NCI-H2196 treated with DMSO at 0.1 percent for 48 hours (cell line): ENCODE data around the gene MAPK4.
"Not testable (repeated sequence)": the region's sequence is repeated elsewhere in the genome, so short reads cannot be mapped to it uniquely, and the experiment has no call there.

Experiments used
- DNase-seq: peaks from one replicate; lab custom pipeline; 2025; ENCODE audit not compliant: unreplicated experiment; lab: John Stamatoyannopoulos, UW

The MAPK4 gene

GRCh38 chr18:50749421-50749820 lies 189.5 kb downstream of the MAPK4 start:
- DNase-seq: no peak

GRCh38 chr18:50749945-50750344 lies 190.1 kb downstream of the MAPK4 start:
- DNase-seq: no peak

GRCh38 chr18:50750546-50750945 lies 190.7 kb downstream of the MAPK4 start:
- no peak for DNase-seq

- no peak for DNase-seq
Observed at GRCh38 chr18:50751490-50751889, 191.6 kb downstream of the MAPK4 start.

- DNase-seq: no peak
Observed at GRCh38 chr18:50751947-50752346, 192.1 kb downstream of the MAPK4 start.

- no peak for DNase-seq
Observed at GRCh38 chr18:50753311-50753710, 193.4 kb downstream of the MAPK4 start.

GRCh38 chr18:50754297-50754696 lies 194.4 kb downstream of the MAPK4 start:
- DNase-seq: no peak

- no peak for DNase-seq
Observed at GRCh38 chr18:50757358-50757757, 197.5 kb downstream of the MAPK4 start.

- DNase-seq: no peak
Observed at GRCh38 chr18:50769463-50769862, 209.6 kb downstream of the MAPK4 start.

GRCh38 chr18:50775207-50775606 lies 215.3 kb downstream of the MAPK4 start:
- DNase-seq: no peak

GRCh38 chr18:50775726-50776125 lies 215.8 kb downstream of the MAPK4 start:
- DNase-seq: no peak

GRCh38 chr18:50776383-50776782 lies 216.5 kb downstream of the MAPK4 start:
- DNase-seq: no peak

GRCh38 chr18:50779021-50779420 lies 219.1 kb downstream of the MAPK4 start:
- not testable (repeated sequence) for DNase-seq
